GM11168 (cell line): ENCODE measurements around the gene LRRC4C.

Experiments
- in situ Hi-C: fragments of 300-500 bp; cut with MboI; formaldehyde crosslinking; loops from one replicate; pipeline ENCODE4 v1.12.0; 2022; ENCODE audit warnings: low sequenced_read_pairs; ENCODE audit not compliant: unreplicated experiment

Gene LRRC4C

DNA sequence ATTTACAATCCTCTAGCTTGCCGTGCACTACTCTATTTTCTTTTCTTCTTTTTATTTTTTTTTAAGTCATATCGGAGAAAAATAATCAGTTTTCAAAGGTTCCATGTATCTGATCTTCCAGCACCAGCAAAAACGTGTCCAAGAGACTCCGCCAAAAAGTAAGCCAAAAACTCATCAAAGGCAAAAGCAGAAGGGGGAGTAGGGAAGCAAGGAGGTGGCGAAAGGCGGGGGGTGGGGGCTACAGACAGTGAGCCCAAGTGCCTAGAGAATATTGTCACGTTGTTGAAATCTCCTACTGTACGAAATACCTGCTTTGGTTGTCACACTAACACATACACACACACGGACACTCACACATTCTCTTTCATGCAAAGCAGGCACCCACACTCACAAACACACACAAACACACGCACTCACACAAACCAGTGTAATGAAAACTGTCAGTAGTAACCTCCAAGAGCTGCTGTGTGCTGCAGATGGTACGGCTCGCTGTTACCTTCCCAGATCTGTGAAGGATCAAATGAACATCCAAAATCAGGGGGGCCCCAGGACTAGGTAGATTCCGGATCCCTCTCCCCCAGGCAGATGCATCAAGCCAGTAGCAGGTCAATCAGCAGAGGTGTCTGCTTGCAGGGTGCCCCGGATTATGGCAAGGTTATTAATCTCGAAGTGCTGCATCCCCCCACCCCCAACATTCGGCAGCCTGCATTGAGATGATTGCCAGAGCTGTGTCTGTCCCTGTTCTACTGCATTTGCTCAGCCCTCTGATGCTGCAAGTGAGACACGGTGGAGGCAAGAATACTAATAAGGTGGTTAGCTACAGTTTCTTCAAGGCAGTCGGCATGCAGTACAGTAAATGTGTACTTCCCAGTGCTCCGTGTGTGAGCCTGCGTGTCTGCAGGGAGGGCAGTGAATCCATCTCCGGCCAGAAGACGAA, at the start of gene LRRC4C:
Gene LRRC4C (minus strand): TSS at position 188 of the 937 bp plus-strand sequence.
- in situ Hi-C loops, result loop anchor here (5.0 to 25.0 kb wide), 2 partner anchors 1063 to 1828 kb away; no protein-coding TSS in a partner anchor

DNA sequence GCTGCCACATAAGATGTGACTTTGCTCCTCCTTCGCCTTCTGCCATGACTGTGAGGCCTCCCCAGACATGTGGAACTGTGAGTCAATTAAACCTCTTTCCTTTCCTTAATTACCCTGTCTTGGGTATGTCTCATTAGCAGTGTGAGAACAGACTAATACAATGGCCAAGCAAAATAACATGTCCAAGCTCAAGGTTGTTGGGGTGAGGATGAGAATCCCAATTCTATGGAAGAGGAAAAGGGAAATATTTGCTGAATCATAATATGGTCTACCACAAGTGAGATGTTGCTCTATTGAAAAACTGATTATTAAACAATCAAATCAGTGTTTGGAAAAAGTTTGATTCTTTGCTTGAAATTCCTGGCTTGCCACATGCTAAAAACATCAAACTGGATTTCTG, 48.7 kb upstream of the LRRC4C start:
- in situ Hi-C loops, result no loop called here

DNA sequence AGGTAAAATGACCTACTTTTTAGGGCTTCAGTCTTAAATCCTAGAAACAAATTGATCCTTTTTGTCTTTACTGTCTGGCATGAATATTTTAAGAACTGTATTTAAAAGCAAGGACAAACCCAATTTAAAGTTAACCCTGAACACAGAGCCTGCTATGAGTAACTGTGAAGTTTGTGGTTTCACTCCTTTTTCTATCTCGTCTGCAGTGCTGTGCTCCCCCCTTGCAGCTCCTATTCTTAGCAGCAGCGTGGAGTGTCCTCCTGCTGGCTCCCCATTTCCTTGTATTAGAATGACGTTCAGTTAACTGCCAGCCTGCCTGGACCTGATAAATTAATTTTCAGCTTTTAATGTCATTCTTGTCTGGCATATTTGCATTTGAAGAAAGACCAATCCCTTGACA, 40.0 kb upstream of the LRRC4C start:
- in situ Hi-C loops, result no loop called here

DNA sequence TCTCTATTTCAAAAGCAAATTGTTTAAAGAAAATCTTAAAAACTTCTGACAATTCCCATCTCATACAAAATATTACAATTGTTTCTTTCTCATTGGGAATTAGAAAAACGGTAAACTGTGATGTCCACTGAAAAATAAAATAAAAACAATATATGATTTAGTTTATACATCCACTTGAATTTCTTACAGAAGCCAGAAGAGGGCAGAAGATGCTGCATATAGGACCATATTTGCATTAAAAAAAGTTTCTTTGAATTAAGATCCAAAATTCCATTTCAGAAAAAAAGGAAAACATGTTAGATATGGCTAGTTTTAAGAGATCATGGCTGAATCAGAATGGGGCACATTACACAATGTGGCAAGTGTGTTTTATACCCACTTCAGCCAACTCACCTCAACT, 39.3 kb upstream of the LRRC4C start:
- in situ Hi-C loops, result no loop called here

DNA sequence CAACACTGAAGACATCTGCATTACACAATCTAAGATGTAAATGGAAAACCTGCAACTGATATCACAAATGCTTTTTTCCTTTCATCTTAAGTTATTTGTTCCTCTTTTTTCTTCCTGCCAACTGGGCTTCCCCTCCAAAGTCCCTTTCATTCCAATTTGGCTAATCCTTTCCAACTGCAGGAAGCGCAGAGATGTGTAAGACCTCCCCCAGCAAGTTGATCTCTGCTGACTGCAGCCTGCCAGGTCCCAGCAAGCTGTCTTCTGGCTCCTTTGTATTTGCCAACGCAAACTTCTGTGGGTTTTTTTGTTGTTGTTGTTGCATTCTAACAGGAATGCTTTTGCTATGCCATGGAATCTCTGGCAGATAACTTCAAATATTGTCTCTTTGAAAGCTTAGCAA, 38.5 kb upstream of the LRRC4C start:
- in situ Hi-C loops, result no loop called here

DNA sequence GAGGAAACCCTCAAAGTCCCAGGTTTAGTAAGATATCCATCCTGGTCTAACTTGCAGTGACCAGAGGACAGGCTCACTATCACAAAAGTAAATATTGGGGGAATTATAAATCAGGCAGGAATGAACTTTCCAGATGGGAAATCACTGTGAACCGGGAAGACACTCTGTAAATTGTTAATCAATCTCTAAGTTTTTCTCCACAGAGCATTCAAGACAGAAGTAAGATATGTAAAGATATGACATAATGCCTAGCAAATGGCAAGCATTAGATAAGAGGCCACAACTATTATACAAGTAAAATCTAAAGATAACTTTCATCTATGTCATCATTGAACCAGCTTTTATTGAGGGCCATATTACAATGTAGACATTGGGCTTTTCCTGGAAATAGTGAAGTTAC, 35.3 kb upstream of the LRRC4C start:
- in situ Hi-C loops, result no loop called here

DNA sequence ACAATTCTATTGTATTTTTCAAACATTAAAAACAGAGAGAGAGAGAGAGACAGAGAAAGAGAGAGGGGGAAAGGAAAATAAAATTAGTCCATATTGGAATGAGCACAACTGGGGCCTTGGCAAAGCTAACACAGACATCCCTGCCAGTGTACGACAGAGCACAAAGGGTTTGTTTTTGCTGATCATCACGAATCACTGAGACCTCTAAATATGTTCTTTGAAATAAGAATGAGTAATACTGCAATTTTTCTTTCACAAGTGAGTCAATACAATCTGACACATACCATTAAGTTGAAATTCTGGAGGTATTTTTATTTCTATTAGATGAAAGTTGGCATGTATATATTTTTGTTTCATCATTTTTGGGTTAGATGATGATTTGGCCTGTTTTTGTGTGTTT, 27.0 kb upstream of the LRRC4C start:
- in situ Hi-C loops, result no loop called here

DNA sequence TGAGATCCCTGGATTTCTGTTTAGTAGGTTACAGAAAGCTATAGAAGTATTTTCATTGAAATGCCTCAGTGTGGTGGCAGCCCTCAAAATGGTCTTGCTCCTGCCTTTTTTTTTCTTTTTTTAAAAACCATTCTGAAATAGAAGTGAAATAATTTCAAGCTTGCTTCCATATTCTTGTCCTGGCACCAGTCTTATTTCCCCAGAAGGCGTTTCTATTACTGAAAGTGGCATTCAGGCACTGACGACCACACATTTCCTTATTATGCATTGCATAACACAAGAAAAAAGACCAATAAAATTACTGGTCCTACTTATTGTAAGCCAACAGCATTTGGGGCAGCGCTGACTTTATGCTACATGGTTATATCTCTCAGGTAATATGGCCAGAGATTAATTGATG, 24.5 kb upstream of the LRRC4C start:
- in situ Hi-C loops, result no loop called here

DNA sequence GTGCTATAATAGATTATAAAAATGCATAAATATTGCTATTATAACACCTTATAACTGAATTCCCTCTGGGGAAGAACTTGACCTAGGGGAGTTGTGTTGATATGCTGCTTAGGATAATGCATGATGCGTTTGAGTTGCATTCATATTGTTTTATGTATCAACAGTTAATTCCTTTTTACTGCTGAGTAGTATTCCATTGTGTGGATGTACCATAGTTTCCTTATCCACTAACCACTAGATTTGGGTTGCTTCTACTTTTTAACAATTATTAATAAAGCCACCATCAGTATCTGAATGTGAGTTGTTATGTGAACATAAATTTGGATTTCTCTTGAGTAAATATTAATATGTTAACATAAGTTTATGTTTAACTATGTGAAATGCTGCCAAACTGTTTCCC, 19.7 kb upstream of the LRRC4C start:
- in situ Hi-C loops, result no loop called here

DNA sequence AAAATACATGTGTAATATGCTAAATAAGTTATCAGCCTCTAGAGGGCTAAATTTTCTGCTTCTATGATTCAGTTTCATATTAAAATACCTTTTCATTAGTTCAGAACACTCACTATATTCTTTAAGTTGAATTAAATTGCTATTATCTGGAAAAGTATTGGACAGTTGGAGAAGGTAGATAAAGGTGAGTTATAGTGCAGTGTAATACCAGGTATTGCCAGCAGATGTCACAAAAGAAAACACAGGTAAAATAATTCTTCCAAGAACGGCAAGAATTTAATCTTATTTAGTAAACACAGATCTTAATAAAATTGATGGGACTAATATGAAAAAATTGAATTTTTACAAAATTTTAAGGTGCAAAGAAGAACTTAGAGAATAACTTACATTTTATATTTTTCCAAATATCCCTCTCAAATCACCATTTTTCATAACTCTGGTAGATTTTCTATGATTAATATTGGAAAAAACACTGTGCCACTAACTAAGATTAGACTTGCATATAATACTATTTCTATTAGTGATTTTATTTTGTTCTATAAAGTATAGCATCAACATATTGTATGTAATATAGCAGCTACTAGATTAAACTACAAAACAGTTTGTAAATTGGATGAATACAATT, 1.7 kb upstream of the LRRC4C start:
- in situ Hi-C loops, result loop anchor here (5.0 to 25.0 kb wide), 2 partner anchors 1061 to 1826 kb away; no protein-coding TSS in a partner anchor

DNA sequence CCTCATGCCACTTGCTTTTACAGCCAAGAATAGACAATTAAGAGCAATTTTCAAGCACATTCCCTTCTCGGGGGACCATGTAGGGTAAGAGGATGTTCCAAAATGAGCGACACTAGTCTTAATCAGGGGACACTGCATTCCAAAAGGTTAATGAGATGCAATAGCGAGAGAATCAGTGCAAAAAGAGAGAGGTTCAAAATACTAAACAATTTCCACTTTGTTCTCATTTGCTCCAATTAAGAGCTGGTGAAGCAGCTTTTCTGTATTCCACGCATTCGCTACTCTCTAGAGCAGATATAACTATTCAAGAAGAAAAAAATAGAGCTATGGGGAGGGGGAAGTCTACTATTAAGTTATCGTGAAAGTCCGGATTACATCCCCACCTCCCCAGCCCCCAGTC, 811 bp downstream of the LRRC4C start:
- in situ Hi-C loops, result loop anchor here (25.0 kb wide), 1 partner anchor 1829 kb away; no protein-coding TSS in a partner anchor

DNA sequence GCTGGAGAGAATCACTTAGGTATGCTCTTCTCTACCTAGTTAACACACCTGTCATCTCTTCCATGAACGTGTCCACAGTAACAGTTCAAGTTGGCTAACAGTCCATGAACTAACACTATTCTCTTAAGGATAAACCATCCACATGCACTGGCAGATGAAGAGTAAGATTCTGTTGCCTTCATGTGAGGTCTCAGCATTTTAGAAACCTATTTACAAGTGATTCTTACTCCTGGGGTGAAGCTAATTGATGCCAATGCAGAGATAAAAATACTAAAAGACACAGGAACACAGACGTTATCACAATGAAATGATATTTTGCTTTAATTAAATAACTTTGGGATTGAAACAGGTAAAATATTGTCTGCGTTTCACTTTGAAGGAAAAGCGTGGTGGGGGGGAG, 1.3 kb downstream of the LRRC4C start:
- in situ Hi-C loops, result loop anchor here (25.0 kb wide), 1 partner anchor 1829 kb away; no protein-coding TSS in a partner anchor

DNA sequence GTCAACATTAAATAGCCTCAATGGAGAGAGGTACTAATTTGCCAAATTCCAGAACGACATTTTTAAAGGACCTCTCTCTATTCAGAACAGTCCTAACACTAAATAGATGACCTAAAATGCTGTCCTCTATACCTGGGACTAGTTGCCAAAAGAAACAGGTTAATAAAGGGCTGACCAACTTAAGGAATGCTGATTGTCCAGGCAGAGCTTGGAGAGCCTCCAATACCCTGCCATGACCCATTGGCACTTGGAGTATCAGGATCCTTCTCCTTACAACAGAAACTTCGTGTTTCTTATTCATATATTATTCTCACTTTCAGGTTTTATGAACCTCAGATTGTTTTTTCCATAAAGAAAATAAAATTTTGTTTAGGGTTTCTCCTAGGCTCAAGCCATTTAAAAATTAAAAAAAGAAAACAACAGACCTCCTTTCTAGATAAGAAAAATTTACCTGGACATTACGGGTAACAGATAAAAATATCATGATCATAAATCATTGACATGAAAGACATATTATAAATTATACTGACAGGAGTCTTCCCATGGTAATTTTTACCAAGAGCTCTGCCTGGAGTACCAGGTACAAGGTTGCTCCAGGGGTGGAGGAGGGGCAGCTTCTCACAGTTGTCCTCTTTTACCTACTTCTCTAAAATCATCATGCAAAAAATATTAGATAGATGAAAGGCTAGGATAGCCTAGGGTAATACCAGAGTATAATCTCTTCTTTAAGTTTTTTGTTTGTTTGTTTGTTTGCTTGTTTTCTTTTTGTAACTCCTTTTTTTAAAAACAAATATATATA, 2.0 kb downstream of the LRRC4C start:
- in situ Hi-C loops, result loop anchor here (25.0 kb wide), 1 partner anchor 1830 kb away; no protein-coding TSS in a partner anchor

DNA sequence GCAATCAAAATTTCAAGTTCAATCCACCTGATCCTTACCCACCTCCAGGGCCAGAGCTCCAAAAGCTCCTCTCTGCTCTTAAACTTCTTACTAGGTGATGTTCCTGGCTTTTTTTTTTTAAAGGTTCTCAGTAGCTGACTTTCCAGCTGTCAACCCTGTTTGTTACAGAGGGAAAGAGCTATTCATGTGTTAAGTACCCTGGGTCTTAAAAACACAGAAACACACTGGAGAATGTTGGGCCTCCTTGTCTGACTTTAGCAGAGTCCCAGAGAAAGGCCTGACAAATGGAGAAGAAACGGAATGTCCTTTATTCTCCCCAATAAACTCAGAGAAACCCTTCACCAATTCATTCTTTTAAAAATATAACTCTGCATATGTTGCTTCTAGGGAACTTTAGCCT, 3.2 kb downstream of the LRRC4C start:
- in situ Hi-C loops, result loop anchor here (25.0 kb wide), 1 partner anchor 1831 kb away; no protein-coding TSS in a partner anchor

DNA sequence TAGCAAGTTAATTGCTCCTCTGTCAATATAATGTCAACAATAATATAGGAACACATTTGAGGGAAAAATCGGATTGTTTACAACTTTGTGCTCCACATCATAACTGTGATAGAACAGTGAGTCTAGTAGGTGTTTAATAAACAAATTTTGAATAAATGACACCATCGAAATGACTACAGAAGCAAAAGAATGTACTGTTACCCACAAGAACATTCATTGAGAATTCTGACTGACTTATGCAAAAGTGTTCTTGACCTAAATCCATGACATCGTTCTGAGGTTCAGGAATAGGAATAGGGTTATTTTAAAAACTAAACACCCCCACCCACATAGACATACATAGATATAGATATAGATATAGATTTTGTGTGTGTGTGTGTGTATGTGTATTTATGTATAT, 8.4 kb downstream of the LRRC4C start:
- in situ Hi-C loops, result loop anchor here (25.0 kb wide), 1 partner anchor 1836 kb away; no protein-coding TSS in a partner anchor

DNA sequence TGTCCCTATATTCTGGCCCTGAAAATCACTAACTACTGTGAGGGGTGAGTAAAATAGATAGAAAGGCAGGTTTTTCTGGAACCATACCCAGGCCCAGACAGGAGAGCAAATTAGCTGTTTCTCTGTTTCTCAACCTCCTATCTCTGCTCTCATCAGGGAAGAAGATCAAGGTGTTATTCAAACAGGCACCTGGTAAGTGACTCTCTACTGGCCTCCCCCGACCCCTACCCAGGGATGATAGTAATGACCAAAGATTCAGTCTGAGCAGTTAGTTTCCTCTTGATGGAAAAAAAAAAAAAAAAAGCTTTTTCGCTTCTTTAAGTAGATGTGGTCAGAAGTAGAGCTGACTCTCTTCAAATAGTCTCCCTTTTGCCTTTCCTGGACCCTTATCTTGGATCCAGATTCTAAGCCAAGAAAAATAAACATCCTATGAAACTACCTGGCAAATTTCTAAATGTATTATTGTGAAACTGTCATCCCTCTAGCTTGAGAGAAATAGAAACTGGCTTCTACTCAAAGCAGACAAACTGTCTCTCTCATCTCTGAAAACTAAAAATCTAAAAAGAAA, 9.9 kb downstream of the LRRC4C start:
- in situ Hi-C loops, result loop anchor here (25.0 kb wide), 2 partner anchors 412 to 1838 kb away; no protein-coding TSS in a partner anchor

DNA sequence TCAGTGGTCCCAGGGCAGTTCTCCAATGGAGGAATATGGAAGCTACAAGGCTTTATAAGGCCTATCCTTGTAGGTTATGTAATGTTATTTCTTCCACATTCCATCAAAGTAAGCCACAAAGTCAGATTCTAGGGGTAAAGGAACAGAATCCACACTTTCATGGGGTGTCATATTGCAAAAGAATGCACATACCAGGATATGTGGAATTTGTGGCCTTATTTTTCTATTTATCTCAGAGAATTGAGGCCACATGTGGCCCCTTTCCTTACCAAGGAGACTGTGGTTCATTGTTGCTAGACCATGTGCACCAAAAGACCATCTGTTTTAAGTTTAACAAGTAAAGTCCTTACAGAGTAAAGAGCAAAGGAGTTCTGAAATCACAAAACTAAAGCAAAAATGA, 12.9 kb downstream of the LRRC4C start:
- in situ Hi-C loops, result loop anchor here (25.0 kb wide), 1 partner anchor 409 kb away; no protein-coding TSS in a partner anchor

DNA sequence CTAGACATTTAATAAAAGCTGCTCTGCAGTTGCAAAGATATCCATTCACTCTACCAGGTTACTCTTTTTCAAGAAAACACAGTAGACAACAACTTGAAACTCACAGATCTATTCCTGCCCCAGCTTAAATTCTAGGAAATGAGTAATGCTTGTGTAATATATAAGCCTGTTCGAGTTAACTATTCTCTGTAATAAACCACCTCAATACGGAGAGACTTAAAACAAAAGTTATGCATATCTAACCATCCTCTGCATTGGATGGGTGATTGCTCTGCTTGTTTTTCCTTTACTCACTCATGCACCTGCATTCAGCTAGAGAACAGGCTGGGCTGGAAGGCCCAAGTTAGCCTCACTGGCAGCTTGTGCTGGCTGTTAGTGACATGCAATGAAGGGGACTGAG, 13.3 kb downstream of the LRRC4C start:
- in situ Hi-C loops, result loop anchor here (25.0 kb wide), 1 partner anchor 409 kb away; no protein-coding TSS in a partner anchor

DNA sequence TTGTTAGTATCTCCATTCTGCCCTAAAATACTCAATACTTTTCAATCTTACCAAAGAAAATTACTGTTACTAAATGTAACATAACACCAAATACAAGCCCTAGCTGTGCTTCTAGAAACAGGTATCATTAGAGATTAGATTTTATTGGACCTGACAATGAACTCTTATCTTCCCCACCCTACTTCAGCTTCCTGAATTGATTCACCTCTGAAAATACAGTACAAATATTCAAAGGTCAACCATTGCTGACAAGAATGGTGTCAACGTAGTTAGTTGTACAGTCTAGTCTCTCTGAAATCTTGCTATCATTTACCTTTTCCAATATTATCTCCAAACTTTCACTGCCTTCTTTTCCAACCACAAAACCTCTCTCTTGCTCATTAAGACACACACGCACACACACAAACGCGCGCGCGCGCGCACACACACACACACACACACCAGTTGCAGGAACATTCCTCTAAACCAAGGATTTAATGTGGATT, 22.4 kb downstream of the LRRC4C start:
- in situ Hi-C loops, result loop anchor here (25.0 kb wide), 1 partner anchor 400 kb away; no protein-coding TSS in a partner anchor
